ENCODE measurements around the gene CLIC3.
"Not testable (repeated sequence)": the region's sequence is repeated elsewhere in the genome, so short reads cannot be mapped to it uniquely, and the experiment has no call there.

The CLIC3 gene

DNA sequence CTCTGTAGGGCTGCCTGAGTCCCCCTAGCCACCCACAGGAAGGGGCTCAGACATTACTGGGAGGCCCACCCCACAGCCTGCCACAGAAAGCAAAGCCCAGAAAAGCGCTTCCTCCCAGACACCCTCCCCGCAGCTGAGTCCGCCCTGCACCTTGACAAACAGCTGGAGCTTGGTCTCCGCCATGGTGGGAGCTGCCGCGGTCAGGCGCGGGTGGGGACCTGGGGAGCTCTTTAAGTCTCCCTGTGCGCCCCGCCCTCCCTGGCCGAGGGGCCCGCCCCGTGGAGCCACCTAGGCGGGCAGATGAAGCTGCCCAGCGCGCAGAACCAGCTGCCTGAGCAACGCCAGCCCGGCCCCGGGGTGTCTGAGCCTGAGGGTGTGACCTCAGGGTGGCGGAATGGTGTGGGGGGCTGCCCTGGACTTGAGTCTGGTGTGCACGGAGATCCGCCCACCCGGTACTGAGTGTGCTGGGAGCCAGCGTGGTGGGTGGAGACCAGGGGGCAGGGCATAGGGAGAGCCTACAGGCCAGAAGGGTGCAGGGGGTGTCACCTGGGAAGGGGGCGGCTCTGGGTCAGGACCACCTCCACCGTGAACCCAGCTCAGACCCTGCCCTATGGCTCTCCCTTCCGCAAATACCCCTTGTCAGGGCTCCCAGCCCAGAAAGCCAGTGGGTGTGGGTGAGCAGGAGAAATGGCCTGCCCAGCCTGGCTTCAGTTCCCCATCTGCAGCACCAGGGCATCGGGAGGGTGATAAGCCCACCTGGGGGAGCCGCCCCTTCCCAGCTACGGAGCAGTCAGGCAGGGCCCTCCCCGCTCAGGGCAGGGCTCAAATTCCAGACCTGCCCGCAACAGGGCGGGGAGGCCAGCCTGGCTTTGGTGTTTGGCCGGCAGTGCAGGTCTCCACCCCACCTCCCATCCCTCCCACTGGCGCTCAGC lies at the start of gene CLIC3:
TSS of gene CLIC3 (minus strand) at position 208 of the 932 bp plus-strand sequence. CDS start at position 183, 25 bp downstream.
- DNase-seq = peak; percentile 52 to 62

- no peak for DNase-seq
Measured at GRCh38 chr9:137045294-137046087, 49.1 kb upstream of the CLIC3 start.

DNA sequence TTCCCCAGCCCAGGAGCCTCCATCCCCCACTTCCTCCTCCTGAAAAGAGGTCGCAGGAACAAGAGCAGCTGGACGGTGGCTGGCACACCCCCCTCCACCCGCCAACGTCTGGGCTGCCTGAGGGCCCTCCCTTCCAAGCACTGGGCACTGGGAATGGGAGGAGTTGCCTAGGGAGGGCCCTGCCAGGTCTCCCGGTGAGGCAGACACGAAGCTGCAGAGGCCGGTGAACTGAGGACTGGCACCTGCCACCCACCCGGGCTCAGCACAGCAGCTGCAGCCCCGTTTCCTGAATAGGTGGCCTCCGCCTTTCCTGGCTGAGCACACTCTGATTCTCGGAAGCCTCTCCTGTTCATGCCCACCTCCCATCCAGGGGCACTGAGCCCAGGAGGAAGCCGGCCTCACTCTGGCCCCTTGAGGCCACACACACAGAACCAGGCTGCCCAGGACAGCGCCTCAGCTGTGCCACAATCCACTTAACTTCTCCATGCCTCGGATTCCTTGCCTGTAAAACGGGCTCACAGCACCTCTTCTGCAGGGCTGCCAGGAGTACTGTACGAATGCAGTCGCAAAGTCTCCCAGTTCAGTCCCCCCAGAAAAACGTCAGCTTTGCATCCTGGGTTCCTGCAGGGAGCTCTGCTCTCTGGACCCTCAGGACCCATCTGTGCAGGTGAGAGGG lies 48.3 kb upstream of the CLIC3 start:
- DNase-seq = no peak

- DNase-seq = no peak
Measured at GRCh38 chr9:137044037-137044436, 47.7 kb upstream of the CLIC3 start.

- no peak for DNase-seq
Measured at GRCh38 chr9:137042751-137043727, 46.7 kb upstream of the CLIC3 start.

GRCh38 chr9:137041124-137041523 lies 44.8 kb upstream of the CLIC3 start:
- no peak for DNase-seq

- DNase-seq = no peak
Measured at GRCh38 chr9:137040568-137040967, 44.2 kb upstream of the CLIC3 start.

DNA sequence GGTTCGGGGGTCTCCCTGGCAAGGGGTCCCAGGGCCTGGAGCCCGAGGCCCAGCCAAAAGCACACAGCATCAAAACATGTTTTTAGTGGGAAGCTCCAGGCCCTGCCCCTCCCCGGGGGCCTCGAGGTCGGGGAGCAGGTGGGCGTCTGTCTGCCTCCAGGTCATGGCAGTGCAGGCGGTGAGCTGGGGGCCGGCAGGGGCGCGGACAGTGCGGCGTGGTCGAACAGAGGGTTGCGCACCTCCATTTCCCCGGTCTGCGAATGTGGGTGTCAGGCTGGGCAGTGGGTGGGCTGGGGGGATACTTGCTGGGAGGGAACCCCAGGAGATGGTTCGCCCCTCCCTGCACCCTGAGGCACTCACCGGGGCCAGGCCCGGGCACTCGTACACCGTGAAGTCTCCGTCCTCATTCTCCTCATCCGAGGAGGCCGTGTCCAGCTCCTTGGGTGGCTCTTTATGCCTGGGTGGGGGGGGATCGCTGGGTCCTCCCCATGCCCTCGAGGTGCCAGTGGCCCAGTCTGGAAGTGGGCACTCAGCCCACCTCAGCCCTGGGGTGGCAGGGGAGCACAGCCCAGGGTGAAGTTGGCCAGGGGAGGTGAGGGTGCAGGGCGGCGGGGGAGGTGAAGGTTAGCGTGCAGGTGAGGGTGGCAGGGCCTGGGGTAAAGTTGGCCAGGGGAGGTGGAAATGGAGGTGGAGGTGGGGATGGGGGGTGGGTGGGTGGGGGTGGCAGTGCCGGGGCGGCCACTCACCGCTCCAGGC lies 43.4 kb upstream of the CLIC3 start:
- no peak for DNase-seq

DNA sequence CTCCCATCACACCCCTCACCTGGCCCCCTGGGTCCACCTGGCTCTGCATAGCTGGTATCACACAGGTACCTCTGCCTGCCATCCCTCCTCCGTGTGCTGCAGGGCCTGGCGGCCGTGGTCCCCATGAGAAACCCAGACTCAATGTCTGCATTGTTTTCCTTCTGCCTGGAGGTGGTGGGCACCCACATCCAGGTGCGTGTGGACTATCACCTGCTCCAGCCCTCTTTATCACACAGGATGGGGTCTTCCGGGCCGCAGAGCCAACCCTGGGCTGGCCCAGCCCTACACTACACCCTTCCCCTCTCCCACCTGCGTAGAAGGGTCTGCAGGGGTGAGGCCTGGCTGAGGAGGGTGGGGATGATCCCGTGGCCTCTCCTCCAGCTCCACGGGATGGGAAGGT lies 42.5 kb upstream of the CLIC3 start:
- DNase-seq = no peak

DNA sequence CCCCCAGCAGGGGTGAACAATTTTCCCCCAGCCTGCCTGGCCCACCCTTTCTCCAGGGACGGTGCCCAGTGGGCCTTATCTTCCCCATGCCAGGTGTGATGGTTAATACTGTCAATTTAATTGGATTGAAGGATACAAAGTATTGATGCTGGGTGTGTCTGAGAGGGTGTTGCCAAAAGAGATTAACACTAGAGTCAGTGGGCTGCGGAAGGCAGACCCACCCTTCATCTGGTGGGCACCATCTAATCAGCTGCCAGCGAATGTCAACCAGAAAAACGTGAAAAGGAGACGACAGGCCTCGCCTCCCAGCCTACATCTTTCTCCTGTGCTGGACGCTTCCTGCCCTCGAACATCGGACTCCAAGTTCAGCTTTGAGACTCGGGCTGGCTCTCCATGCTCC lies 41.1 kb upstream of the CLIC3 start:
- DNase-seq = no peak

DNA sequence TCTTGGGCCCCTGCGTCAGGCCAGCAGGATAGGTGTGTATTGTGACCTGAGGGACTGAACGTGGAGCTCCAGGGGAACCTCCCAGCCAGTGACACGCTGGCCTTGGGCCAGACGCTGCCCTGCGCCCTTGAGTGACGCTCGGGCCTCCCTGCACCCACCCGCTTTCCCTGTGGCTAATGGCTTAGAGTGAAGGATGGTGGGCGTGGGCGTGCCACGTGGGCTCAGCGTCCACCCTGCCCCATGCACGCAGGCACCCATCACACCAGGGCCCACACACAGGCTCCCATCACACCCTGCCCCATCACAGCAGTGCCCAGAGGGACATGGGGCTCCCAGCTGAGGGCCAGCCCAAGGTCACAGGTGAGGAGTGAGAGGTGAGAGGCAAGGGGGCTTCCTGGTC lies 40.7 kb upstream of the CLIC3 start:
- no peak for DNase-seq

GRCh38 chr9:137035937-137036336 lies 39.6 kb upstream of the CLIC3 start:
- no peak for DNase-seq

GRCh38 chr9:137035507-137035834 lies 39.1 kb upstream of the CLIC3 start:
- no peak for DNase-seq

- DNase-seq = peak; percentile 88
Measured at GRCh38 chr9:137034709-137035506, 38.5 kb upstream of the CLIC3 start.

- DNase-seq = peak in 1 of 2 donors; percentile 23
Measured at GRCh38 chr9:137034039-137034708, 37.8 kb upstream of the CLIC3 start.

DNA sequence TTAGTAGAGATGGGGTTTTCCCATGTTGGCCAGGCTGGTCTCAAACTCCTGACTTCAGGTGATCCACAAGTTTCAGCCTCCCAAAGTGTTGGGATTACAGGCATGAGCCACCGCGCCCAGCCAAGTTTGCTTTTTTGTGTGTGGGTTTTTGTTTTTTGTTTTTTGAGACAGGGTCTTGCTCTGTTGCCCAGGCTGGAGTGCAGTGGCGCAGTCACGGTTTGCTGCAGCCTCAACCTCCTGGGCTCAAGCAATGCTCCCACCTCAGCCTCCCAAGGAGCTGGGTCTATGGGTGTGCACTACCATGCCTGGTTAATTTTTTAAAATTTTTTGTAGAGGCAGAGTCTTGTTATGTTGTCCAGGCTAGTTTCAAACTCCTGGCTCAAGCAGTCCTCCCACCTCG lies 37.1 kb upstream of the CLIC3 start:
- DNase-seq = not testable (repeated sequence)

DNA sequence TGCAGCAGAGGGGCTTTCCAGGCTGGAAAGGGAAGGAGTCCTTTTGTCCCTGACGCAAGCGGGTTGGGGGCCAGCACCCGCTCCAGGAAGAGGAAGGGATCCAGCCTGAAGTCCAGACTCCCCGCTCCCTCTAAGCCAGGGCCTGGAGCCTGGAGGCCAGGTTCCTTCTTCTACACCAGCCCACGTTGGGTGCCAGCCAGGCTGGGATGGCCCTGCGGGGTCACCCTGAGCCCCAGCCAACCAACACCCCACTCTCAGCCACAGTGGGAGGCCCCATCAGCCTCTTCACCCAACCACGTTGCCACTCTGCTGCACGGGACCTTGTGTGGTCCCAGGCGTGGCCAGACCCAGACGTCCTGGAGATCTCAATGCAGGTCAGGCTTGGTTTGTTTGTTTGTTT lies 36.5 kb upstream of the CLIC3 start:
- peak in 1 of 2 donors; percentile 71 for DNase-seq

- DNase-seq = peak; percentile 51 to 57
Measured at GRCh38 chr9:137031904-137032640, 35.7 kb upstream of the CLIC3 start, which contains the start of gene FUT7. FUT7 (minus strand) TSS chr9:137032088; CDS start chr9:137031991, 97 bp downstream.

Measured in CD4-positive, alpha-beta T cell treated with Interleukin-4 for 1 hour (primary cell).